Frontal cortex (tissue), 4 donors: ENCODE results near the gene CSF1R. TPM values are rescaled to one million over a fixed set of nuclear protein-coding genes. Genes with fewer than 3 reads are reported as not detected.
A peak's percentile ranks its signal among the peaks of the same experiment; 100 is the strongest.
"Not testable (repeated sequence)": the region's sequence is repeated elsewhere in the genome, so short reads cannot be mapped to it uniquely, and the experiment has no call there.

ENCODE experiments used
- DNase-seq, 2 donors: peaks; one replicate each; pipeline ENCODE4 v3.0.0; 2012; ENCODE audit warnings: low spot score in 2 of 2
- FAIRE-seq: peaks from 2 replicates; lab custom pipeline; 2012; peaks lifted over from hg19 to GRCh38; lab: Jason Lieb, UNC
- total RNA-seq: library from RNA; depleted of rRNA; stranded (reverse); fragments of >200 nt; gene quantifications from one replicate; pipeline ENCODE4 v1.2.3, GENCODE V29; 2014
- donor health status: control.
- donor health status: control.
- donor health status: control.

CSF1R gene
- total RNA-seq, 1 donor from 2014 or later: 5.3 TPM

DNA sequence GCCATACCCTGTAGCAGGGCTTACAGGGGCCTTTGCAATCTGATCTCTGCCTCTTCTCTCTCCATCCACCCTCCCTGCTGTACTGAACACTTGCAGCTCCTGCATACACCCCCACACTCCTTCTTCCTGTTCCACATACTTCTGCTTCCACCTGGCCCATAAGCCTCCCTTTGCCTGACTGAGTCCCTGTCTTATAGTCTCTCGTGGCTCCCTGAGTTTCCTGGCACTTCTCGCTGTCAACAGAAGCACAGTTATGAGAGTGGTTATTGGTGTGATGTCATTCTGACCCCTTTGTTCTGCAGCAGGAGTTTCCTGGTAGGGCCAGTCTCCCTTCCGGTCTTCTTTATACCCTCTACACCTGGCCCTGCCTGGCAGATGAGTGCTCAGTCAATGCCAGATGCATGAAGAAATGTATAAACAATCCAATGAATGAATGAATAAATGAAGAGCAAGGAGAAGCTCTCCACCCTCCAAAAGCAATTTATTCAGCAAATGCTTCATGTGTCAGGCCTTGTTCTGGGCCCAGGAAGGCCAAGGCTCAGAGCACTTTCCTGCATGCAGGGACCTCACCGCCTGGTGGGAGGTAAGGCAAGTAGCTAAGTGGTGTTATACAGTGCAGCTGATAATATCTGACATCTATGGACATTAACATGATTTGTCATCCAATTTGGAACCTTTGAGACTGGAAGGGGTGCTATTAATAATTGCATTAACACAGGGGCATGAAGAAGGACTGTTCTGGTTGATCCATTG lies 20.5 kb upstream of the CSF1R start:
- peak in 1 of 2 donors; percentile 7 for DNase-seq
- FAIRE-seq: no peak

DNA sequence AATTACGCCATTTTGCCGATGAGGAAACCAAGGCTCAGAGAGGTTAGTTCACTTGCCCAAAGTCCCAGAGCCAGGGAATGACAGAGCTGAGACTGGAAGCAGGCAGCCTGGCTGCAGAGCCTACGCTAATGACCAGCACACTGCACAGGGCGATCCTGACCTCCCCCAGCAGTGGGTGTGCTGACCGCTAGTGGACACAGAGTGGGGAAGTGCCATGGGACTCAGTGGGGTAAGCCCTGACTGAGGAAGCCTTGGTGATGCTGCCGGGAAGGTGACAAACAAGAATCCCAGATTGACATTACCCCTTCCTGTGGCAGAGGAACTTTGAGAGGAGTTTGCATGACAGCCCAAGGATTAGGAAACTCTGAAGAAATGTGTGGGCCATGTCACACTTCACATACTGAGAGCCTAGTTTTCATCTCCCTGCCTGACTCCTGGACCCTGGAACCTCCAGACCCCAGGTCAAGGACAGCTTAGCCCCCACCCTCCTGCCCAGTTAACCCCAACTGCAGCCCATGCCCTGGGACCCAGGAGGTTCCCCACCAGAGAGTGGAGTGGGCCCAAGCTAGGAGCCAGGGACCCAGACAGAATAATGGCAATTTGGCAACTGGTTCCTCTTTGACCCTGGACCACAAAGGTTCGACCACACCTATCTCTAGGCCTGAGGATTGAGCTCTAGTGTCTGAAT lies 19.7 kb upstream of the CSF1R start:
- DNase-seq: peak in 1 of 2 donors; percentile 5
- no peak for FAIRE-seq

DNA sequence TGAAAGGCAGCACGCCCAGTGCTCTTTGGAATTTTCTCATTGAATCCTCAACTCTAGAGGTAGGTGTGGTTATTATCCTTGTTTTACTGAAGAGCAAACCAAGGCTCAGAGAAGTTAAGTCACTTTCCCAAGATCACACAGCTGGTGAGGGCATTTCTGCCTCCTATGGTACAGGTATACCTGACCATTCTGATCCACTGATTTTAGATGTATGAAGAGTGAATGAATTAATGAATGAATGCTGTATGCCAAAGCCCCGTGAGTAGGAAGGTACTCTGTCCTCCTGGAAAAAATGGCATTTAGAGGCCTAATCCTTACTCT lies 18.2 kb upstream of the CSF1R start:
- DNase-seq (no peak), FAIRE-seq (no peak)

DNA sequence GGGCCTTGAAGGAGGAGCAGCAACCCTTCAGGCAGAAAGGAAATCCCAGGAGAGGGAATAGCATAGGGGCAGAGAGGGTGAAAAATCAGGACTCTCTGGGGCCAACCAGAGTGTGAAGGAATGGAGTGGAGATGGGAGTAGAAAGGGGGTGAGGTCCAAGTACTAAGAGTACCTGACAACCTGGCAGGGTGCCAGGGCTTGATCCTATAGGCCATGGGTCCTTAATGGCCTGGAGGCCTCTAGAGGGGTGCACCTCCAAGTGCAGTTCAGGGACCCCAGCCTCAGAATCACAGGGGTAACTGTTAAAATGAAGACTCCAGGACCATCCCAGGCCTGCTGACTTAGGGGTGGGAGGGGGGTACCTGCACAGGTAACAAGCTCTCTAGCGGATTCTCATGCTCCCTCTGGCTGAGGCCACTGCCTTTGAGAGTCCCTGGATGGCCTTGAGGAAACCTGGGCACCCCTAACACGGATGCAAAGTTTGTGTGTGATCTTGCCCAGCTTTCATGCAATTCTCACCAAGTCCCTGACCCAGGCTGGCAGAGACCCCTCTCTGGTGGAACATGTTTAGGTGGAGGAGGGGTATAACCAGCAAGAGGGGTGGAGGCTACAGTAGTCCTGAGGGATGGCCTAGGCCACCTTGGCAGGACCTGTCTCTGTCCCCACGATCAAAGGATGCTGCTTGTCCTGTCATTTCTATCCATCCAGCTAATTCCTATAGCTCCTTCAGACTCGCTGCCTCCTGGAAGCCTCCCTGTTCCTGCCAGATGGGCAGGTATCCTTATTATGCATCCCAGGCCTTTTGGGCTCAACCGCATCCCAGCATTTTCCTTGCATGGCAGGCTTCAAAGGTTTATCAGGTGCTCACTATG lies 17.6 kb upstream of the CSF1R start:
- no peak for DNase-seq
- FAIRE-seq: no peak

DNA sequence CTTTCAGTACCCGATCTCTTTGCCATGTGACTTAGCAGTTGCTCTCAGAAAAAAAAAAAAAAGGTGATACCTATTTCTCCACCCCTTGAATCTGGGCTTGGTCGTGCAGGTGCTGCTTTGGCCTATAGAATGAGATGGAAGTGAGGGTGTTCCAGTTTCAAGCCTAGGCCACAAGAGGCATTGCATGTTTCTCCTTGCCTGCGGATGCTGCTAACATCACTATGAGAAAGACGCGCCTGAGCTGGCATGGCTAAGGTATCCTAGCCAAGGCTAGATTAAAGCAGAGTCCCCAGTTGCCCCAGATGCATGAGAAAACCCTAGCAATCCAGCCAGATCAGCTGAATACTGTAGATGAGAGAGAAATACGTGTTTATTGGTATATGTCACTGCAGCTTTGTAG lies 14.7 kb upstream of the CSF1R start:
- FAIRE-seq: no peak
- no peak for DNase-seq

DNA sequence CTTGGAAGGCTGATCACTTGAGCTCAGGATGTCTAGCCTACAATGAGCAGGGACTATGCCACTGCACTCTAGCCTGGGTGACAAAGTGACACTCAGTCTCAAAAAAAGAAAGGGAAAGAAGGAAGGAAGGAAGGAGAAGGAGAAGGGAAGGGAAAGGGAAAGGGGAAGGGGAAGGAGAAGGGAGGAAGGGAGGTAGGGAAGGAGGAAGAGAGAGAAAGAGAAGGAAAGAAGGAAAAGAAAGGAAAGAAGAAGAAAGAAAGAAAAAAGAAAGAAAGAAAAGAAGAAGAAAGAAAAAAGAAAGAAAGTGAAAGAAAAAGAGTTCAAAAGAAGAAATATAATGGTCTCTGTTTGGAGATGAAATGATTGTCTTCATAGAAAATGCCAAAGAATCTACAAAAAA lies 10.8 kb upstream of the CSF1R start:
- no peak for DNase-seq

DNA sequence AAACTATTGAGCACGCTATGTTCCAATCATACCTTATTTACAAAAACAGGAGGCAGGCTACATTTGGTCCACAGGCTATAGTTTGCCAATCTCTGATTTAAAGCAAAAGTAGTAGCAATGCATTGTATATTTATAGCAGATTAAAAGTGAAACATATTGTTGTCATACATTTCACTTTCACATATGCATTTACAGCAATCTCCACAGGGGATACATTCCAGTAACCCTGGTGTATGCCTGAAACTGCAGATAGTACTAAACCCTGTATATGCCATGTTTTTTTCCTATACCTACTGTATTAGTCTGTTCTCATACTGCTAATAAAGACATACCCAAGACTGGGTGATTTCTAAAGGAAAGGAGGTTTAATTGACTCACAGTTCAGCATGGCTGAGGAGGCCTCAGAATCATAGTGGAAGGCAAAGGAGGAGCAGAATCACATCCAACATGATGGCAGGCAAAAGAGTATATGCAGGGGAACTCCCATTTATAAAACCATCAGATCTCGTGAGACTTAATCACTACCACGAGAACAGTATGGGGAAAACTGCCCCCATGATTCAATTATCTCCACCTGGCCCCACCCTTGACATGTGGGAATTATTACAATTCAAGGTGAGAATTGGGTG lies 5.9 kb upstream of the CSF1R start:
- DNase-seq (no peak), FAIRE-seq (no peak)

More for the DNA sequence above, 10.8 kb upstream of the CSF1R start:
- no peak for FAIRE-seq

DNA sequence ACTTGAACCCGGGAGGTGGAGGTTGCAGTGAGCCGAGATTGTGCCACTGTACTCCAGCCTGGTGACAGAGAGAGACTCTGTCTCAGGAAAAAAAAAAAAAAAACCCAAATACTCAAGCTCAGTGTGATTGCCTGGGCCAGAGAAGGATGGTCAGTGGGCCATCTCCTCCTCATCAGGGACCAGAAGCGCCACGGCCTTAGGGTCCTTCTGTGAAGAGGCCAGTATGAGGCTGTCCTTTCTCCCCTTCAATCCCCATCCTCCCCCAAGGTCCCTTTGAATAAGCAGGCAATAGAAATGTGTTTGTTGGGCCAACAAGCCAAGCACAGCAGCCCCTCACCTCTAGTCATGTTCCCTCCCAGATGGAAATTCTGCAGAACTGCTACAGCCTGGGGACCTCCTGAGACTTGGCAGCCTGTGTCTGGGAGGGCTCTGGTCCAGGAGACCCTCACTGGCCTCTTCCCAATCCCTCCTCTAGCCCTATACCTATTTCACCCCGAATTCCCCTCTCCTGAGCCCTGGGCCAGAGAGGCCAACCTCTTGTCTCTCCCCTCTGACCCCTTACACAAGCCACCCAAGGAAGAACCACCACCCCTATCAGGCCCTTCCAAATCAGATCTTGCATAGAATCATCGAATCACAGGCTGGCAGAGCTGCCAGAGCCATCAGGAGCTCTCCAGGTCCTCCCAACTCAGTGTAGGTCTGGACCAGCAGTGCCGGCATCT lies 1.0 kb downstream of the CSF1R start:
- FAIRE-seq (no peak), DNase-seq (peak in 1 of 2 donors; percentile 0)

DNA sequence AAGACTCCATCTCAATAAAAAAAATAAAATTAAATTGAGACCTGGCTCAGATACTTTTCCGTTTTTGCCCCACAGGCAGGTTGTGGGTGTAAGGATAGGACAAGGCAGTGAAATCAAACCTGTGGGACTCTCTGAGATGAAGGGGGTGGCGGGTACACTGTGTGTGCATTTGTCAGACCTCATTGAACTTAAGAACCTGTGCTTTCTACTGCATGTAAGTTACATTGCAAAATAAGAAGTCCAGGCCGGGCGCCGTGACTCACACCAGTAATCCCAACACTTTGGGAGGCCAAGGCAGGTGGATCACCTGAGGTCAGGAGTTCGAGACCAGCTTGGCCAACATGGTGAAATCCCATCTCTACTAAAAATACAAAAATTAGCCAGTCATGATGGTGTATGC lies 1.6 kb downstream of the CSF1R start:
- not testable (repeated sequence) for FAIRE-seq, DNase-seq

DNA sequence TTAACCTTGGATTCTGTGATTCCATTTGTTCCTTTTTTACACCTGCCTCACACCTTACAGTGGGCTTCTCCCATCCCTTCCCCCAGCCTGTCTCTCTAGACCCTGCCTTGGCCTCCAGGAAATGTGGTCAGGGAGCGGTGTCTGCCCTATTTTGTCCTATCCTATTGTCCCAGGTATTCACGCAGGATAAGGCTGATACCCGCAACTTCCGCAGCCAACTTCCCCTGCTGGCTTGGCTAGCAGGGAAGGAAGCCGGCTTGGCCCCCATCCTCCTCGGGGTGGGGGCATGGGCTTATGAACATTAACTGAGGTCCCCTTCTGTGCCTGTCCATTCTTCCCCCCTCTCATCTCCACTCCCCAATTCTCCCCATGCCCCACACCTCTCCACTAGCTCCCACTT lies 3.5 kb downstream of the CSF1R start:
- FAIRE-seq (no peak), DNase-seq (no peak)

DNA sequence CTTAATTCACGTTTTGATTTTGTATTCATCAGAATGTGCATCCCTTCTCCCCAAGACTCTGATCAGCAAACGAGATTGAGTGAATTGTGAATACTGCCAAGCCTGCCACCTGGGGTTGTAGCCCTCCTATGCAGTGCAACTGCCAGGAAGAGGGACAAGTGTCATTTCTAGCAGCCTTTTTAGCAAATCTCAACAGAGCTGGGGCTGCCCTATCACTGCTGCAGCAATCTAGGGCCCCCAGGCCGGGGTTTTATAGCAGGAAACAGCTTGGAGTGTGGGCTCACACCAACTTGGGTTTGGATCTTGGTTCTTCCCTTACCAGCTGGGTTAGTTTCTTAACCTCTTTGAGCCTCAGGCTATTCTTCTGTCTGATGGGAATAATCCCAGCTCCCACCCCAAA lies 4.0 kb downstream of the CSF1R start:
- FAIRE-seq (no peak), DNase-seq (peak in 1 of 2 donors; percentile 1)

DNA sequence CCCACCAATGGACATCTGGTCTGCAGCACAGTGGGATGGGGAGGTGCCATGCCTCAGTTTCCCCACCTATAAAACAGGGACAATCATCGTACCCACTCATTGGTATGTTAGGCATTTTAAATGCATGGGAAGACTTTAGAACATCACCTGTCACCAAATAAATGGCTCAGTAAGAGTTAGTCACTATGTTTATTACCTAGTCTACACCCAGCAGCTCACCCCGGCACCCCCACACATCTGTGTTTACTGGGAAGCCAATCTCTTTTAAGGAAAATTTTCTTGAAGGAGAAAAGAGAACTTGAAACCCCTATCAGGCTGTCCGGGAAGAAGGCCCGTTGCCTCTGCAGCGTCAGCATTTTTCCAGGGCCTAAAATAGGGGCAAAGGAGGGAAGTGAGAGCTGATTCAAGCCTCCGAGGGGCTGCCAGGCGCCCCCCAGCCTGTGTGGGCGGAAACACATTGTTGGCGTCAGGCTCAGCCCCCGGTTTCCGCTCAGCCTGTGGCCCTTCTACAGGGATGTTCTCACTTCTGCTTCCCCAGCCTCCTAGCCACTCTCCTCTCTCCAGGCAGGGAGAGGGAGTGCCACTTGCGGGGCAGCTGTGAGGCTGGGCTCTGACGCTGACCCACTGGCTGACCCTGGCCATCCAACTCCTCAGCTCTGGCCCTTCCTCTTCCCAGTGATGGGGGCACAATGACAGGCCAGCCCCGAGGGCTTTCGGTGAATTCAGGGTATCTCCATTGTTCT lies 4.6 kb downstream of the CSF1R start:
- FAIRE-seq: no peak
- DNase-seq: peak in 1 of 2 donors; percentile 30

DNA sequence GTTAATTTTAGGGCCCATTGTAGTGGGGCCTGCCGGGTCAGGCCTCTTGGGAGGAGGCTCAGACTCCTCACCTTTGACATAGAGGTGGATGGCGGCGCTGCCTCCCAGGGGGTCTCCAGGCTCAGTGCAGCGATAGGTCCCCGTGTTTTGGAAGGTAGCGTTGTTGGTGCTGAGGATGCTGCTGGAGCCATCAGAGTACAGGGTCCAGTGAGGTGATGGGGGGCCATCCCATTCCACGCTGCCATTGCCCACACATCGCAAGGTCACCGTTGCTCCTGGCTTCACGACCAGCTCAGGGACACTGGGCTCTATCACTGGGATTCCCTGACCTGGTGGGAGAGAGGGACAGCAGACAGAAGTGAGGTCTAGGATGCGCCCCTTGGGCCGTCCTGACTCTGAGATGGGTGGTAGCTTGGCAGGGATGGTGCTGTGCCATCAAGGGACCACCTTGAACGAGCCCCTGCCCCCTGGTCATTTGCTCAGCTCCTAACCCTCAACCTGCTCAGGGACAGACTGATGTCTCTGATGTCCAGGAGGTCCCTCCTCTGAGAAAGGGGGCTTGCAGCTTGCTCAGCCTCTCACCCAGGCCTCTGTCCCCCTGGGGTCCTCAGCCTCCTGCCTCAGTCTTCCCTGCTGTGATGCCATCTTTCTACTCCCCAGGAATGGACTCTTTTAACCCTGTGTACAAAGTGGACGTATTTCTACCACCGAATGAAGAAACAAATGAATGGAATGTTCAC lies 5.5 kb downstream of the CSF1R start:
- DNase-seq (peak in 1 of 2 donors; percentile 6), FAIRE-seq (no peak)

DNA sequence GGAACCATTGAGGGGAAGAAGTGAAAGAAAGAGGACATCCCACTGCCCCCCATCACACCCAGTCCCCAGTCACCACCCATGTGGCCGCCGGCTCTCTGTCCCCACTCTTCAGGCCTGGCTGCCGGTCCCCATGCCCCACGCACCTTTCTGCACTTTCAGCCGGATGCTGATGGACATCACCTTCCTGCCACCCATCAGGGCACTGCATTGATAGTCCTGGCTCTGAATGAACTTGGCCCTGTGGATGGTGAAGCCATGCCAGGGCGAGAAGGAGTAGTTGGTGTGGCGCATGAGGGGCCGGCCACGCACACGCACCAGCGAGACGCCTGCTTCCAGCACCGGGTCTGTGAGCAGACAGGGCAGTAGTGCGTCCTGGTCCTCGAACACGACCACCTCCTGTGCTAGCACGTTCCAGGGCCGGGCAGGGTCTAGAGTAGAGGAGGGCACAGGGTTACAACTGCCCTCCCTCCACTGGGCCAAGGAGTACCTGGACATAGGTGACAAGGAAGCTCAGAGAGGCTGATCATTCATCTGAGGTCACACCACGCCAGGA lies 6.4 kb downstream of the CSF1R start:
- peak in 1 of 2 donors; percentile 2 for DNase-seq
- no peak for FAIRE-seq

DNA sequence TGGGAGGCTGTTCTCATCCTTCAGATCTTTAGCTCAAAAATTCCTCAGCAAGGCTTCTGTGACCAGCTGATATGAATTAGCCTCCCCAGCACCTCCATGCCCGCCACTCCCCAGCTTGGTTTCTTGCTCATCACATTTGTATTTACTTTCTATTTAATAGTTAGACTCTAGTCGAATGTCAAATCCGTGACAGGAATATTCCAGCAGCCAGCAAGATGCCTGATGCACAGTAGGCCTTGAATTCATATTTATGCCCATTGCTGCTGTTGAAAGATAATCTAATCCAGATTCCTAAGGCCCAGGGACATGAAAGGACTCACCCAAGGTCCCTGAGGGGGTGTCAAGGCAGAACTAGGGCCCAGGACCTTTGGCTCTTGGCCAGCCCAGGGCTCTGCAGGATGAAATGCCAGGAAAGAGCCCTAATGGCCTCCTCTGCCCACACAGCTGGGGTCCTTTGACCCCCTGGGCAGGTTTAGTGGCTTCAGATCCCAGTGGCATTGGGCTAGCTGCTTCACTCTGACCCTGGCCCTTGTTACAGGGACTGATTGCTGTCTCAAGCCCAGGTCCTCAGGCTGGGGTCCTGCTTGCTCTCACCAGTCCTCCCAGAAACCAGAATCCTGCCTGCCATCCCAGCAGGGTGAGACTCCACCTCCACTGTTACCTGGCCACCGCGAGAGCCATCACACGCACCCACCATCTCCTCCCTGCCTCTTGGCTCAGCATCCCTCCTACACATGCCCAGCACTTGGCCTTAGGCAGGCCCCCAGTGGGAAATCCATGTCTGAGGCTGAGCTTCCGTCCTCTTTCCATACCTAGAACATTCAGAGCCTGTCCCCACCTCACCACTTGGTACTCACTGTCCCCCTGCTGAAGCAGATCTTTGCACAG lies 7.3 kb downstream of the CSF1R start:
- DNase-seq: peak in 1 of 2 donors; percentile 2
- FAIRE-seq: no peak

DNA sequence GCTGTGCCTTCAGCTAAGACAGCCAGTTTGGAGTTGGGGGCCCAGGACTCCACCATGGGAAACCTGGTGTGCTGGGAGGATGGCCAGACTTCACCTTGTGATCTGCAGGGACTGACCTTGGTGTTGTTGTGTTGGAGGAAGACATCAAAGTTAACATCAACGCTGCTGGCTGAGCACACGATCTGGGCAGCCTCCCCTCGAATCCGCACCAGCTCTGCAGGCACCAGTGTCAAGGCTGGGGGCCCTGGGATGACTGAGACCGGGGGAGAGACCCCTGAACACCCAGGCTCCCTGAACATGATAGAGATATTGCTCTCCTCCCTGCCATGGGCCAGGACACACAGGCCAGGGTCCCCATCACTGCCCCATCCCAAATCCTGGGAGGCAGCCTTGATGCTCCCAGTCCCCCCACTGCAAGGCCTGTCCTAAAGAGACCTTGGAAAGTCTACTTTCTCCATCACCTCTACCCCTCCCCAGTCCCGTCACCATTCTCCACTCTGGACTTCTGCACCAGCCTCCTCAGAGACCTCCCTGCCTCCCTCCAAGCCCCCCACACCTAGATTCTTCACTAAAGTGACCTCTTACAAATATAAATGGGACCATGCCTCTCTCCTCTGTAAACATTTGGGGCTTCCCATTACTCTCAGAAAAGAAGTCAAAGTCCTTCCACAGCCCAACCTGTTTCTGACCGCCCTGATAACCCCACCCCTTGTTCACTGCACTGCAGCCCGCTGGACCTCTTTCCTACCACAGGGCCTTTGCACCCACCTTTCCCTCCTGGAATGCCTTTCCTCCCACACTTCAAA lies 8.2 kb downstream of the CSF1R start:
- DNase-seq: no peak
- FAIRE-seq: no peak
